Measurements from ENCODE around the gene FN3K. TPM values are rescaled to one million over a fixed set of nuclear protein-coding genes. Genes with fewer than 3 reads are reported as not detected.

Gene FN3K
- 10 to 100 TPM; 49.9 to 62.9 TPM for total RNA-seq
- long read RNA-seq, partial matches to known transcripts, result 1 of 3 reads
- long read RNA-seq, other reads (novel, unspliced or antisense), result 2 of 3 reads

DNA sequence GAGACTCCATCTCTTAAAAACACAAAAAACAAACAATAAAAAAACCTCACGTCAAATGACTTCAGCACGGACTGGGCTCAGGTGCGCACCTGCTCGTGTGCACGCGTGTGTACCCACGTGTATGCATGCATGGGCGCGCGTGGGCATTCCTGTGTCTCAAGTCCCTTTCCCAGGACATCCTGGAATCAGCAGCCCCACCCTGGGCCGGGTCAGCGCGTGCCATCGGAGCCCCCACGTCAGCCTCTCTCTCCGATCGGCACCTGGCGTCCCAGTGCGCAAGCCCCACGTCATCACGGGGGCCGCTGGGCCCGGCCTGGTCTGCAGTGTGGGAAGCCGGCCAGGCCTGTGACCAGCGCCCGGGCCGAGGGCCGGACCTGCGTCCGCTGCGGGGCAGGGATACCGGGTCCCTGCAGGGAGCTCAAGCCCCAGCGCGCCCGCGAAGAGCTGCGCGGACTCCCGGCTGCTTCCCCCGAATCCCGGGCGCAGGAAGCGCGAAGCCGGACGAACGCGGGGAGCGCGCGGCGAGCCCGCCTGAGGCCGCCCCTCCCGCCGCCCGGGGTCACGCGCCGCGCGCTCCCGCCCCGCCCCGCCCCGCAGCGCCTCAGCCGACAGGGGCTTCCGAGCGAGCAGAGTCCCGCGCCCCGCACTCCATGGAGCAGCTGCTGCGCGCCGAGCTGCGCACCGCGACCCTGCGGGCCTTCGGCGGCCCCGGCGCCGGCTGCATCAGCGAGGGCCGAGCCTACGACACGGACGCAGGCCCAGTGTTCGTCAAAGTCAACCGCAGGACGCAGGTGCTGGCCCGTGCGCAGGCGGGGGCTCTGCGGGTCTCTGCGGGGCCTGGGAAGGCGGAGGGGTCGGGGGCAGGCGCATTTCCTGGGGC is at the start of gene FN3K:
Gene FN3K, plus strand, starts transcription at position 629 of the 880 bp plus-strand sequence. Its CDS starts 22 bp downstream, at position 651.
- peak; percentile 79 for DNase-seq
- intact Hi-C loops (cut with DNase I), result no loop called here
- peak; percentile 81 to 82 for ATAC-seq

DNA sequence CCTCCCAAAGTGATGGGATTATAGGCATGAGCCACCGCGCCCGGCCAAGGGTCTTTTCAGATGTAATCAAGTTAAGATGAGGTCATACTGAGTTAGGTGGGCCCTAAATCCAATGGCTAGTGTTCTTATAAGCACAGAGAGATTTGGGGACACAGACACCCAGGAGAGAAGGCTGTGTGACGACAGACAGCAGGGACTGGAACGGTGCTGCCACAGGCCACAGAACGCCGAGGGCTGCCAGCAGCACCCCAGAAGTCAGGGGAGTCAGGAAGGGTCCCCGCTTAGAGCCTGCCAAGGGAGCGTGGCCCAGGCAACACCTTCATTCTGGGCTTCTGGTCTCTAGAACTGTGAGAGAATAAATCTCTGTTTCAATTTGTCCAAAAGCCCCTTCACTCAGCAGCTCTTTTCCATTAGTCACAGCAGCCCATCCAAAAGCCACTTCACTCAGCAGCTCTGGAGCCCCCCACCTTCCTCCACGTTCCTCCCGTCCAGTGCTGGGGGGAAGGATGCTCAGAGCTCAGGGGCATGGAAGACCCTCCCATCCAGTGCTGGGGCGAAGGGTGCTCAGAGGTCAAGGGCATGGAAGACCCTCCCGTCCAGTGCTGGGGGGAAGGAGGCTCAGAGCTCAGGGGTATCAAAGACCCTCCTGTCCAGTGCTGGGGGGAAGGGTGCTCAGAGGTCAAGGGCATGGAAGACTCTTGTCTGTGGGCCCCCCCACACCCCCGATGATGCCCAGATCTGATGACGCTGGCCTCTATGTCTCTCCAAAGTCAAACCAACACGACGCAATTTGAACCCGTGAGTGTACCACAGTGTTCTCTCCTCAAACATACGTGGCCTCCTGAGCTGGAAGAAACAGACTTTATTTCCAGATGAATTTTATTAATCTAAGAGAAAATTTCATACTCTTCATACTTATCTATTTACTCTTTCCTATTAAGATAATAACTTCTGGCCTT is 48.8 kb upstream of the FN3K start:
- ATAC-seq, result no peak
- no peak for DNase-seq
- intact Hi-C loops (cut with DNase I), result no loop called here

DNA sequence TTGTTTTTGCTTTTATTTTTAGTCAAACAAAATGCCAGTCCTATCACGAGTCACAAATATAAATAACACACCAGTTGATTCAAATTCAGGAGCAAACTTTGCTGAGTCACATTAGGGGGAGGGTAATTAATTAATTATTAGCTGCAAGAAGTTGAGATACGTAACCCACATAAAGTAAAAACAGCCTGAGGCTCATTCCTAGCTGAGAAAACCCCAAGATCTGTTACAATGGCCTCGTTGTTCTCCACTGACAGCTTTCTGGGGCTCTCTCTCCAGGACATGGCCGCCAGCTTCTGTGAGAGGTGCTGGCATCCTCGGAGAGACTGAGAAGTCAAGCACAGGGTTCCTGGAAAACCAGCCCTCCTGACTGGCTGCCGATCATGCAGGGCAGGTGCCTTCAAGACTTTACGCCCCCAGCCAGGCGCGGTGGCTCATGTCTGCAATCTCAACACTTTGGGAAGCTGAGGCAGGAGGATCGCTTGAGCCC is 48.0 kb upstream of the FN3K start:
- no peak for DNase-seq

DNA sequence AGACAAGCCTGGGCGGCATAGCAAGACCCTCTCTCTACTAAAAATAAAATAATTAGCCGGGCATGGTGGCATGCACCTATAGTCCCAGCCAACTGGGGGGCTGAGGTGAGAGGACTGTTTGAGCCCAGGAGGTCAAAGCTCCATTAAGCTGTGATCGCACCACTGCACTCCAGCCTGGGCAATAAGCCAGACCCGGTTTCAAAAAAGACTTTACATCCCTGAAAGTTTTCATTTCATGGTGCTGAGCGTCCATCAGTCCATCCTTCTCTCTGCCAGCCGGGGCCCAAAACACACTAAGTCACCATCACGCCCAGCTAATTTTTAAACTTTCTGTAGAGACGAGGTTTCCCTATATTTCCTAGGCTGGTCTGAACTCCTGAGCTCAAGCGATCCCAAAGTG is 47.5 kb upstream of the FN3K start:
- DNase-seq (no peak), ATAC-seq (no peak)
- intact Hi-C loops (cut with DNase I), result no loop called here

More for the DNA sequence above, 48.0 kb upstream of the FN3K start:
- intact Hi-C loops (cut with DNase I), result no loop called here
- no peak for ATAC-seq

GRCh38 chr17:82689077-82689476 is 46.3 kb upstream of the FN3K start:
- intact Hi-C loops (cut with DNase I), result no loop called here
- ATAC-seq (peak in 1 of 2 donors; percentile 22), DNase-seq (no peak)

DNA sequence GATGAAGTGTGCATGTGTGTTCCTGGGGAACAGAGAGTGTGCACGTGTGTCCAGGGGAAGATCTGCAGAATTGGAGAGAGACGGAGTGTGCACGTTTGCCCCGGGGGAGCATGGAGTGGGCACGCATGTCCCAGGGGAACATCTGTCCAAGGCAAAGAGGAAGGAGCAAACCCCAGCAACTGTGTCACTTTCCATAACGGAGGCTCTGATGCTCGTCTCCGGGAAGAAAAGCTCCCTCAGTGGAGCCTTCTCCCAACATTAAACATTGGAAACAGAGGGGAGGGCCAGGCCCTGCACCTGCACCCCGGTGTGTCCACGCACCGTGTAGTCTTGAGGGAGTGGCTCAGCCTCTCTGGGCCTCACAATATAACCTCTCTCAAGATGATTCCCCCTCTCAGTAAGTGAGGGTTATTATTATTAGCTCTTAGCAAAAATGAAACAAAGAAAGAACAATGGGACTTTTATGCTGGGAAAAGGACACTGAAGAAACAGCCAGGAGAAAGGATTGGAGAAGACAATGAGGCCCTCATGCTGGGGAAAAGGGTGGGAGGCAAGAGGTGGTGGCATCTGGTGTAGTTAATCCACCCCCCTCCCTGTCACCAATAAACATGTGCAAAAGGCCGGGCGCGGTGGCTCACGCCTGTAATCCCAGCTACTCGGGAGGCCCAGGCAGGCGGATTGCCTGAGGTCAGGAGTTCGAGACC is 44.5 kb upstream of the FN3K start:
- ATAC-seq, result no peak
- DNase-seq, result no peak
- intact Hi-C loops (cut with DNase I), result no loop called here

GRCh38 chr17:82691714-82692113 is 43.7 kb upstream of the FN3K start:
- ATAC-seq (no peak), DNase-seq (no peak)
- intact Hi-C loops (cut with DNase I), result no loop called here

DNA sequence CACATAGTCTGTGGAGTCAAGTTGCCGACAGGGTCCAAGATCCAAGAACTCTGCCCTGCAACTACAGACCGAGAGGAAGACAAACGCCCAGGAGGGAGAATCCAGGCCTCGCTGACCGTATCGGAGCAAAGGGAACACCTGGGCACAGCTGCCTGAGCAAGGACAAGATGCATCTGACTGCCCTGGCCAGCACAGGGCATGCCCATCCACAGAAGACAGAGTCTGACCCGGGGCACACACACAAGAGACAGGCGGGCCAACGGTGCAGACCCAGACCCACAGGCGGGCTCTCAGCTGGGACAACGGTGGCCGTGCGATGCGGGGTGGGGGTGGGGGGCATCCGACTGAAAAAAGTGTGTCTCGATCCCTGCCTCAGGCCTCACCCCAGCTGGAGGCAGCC is 43.1 kb upstream of the FN3K start:
- intact Hi-C loops (cut with DNase I), result no loop called here
- DNase-seq (no peak), ATAC-seq (no peak)

DNA sequence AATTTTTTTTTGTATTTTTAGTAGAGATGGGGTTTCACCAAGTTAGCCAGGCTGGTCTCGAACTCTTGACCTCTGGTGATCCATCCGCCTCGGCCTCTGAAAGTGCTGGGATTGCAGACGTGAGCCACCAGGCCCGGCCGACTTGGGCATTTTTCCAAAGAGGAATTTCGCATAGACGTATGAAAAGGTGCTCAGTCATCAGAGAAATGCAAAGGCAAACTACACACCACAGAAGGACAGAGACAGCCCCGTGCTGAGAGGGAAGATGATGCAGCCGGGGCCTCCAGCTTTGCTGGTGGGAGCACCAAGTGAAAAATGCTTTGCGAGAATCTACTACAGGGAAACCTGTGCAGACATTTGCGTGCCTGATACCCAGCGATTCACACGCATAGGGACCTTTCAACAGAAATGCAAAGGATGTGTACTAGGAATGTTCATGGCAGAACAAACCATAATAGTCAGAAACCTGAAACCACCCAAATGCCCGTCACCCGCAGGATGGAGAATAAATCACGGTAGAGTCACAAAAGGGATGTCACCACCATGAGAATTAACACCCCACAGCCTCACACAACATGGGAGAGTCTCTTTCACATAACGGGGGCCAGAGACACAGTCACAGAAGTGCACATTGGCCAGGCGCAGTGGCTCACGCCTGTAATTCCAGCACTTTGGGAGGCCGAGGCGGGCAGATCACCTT is 42.1 kb upstream of the FN3K start:
- no peak for DNase-seq
- intact Hi-C loops (cut with DNase I), result no loop called here
- no peak for ATAC-seq

DNA sequence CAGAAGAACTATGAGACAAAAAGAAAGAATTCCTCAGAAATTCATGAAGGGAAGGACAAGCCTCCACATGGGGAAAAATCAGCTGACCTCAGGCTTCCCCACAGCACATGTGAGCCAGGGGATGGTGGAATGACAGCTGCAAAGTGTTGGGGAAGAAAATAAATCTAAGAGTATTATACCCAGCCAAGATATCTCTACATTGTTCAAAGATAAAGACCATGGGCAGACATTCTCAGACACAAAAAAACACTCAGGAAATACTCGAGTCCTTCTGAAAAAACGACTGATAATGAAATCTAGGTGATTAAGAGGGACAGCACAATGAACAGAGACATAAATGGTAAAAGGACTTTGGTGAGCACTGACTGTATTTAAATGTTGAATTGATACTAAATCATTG is 40.8 kb upstream of the FN3K start:
- ATAC-seq (no peak), DNase-seq (no peak)
- intact Hi-C loops (cut with DNase I), result no loop called here

DNA sequence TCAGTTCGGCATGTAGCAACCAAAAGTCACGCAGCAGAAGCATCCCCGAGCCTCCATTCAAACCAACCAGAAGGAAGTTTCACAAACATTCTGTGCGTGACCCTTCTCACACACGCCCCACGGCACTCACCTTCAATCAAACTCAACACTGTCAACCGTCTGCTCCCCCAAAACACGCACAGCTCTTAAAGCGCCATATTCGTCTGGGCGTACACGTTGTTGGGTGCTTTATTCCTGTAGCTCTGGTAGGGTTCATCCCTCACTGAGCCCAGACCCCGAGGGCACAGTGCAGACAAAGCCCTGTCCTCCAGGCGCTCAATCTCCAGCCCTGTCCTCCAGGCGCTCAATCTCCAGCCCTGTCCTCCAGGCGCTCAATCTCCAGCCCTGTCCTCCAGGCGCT is 39.2 kb upstream of the FN3K start:
- ATAC-seq (no peak), DNase-seq (no peak)
- intact Hi-C loops (cut with DNase I), result no loop called here

GRCh38 chr17:82696916-82697807 is 38.3 kb upstream of the FN3K start:
- DNase-seq (no peak), ATAC-seq (peak in 1 of 2 donors; percentile 3)
- intact Hi-C loops (cut with DNase I), result no loop called here

DNA sequence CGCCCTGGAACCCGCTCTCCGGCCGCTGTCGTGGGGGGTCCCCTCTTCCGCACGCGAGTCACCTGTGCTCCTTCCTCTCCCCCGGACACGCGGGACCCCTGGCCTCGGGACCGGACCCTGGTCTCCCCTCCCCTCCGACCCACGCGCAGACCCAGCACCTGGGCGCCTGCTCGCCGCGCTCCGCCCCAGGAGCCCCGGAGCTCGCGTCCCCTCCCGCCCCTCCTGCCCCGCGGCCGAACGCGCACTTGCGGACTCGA is 37.7 kb upstream of the FN3K start:
- ATAC-seq, result no peak
- intact Hi-C loops (cut with DNase I), result no loop called here
- no peak for DNase-seq

DNA sequence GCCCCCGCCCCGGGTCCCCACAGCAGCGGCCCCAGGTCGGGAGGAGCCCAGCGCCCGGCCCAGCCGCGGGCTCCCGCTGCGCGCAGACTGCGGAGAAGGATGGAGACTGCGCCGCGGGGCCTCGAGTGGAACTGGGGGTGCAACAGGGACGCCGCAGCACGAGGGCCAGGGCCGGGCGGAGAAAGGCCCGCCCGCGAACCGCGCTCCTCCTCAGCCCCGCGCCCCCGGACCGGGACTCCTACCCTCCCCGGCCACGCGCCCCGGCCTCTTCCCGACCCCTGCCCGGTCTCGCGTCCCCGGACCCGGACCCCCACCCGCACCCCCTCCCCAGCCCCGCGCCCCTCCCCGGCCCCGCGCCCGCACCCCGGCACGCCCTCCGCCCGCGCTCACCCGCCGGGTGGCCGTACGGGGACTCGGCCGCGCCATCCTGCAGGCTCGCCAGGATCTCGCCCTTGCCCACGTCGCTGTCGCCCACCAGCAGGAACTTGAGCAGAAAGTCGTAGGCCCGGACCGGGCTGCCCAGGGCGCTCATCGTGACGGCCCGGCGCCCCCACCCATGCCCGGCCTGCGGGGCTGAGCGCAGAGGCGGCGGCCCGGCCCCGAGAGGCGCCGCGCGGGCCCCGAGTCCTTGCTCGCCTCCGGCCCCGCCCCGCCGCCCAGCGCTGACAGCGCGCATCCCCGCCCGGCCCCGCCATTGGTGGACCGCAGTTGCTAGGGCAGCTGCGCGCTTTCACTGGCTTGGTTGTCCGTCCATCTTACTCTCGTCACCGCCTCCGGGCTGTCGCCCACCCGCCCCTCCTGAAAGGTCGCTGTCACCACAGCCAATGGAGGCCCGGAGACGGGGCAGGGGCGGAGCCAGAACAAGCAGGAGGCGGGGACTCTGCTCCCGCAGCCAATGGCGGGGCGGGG is 37.1 kb upstream of the FN3K start, which contains the start of gene RAB40B:
Gene RAB40B, minus strand, starts transcription at position 634 of the 909 bp plus-strand sequence. Its CDS starts 102 bp downstream, at position 532.
- intact Hi-C loops (cut with DNase I), result no loop called here
- ATAC-seq, result peak; percentile 98 to 99
- peak; percentile 99 for DNase-seq

GRCh38 chr17:82698974-82699442 is 36.4 kb upstream of the FN3K start:
- intact Hi-C loops (cut with DNase I), result no loop called here
- no peak for DNase-seq
- no peak for ATAC-seq

DNA sequence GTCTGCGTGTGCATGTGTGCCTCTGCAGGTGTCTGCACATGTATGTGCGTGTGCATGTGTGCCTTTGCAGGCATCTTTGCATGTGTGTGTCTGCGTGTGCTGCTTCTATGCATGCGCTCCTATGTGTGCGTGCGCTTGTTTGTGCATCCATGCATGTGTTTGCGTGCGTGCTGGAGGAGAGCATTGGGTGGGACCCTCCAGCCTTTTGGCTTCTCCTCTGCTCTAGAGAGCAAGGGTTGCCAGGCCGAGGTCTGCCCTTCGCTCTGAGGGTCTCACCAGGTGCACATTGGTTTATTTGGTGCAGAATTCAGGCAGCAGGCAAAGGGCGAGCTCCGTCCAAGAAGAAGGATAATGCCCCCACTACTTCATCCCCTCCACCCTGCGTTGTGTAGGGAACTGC is 35.9 kb upstream of the FN3K start:
- ATAC-seq (no peak), DNase-seq (no peak)
- intact Hi-C loops (cut with DNase I), result no loop called here

Measured in left cardiac atrium (tissue), 4 donors.